Suppressor macrophage (primary cell): ENCODE results near the gene XPO4.
A peak's percentile ranks its signal among the peaks of the same experiment; 100 is the strongest.
"Not testable (repeated sequence)": the region's sequence is repeated elsewhere in the genome, so short reads cannot be mapped to it uniquely, and the experiment has no call there.

ENCODE experiments used
- DNase-seq, 4 experiments: peaks; one replicate each; pipeline ENCODE4 v3.0.0-alpha.2; 2020 to 2022
- total RNA-seq, 17 experiments: gene quantifications; one replicate each; lab custom pipeline; 2026; ENCODE audit warnings: mixed read lengths in 6 of 17, inconsistent platforms in 3 of 17; lab: John Stamatoyannopoulos, UW

XPO4 gene
- 19.6 to 87.8 (median 56.5) reads per million in 17 experiments for total RNA-seq

GRCh38 chr13:20902438-20903163 is at the start of gene XPO4:
XPO4 (minus strand) TSS chr13:20902746; CDS start chr13:20902738, 8 bp downstream.
- DNase-seq = peak; percentile 89 to 95 (median 93)

GRCh38 chr13:20948001-20948400 is 45.5 kb upstream of the XPO4 start:
- DNase-seq = not testable (repeated sequence)

- DNase-seq = peak; percentile 79 to 87 (median 84)
These were observed 43.4 kb upstream of the XPO4 start for GRCh38 chr13:20945952-20946383.

DNA sequence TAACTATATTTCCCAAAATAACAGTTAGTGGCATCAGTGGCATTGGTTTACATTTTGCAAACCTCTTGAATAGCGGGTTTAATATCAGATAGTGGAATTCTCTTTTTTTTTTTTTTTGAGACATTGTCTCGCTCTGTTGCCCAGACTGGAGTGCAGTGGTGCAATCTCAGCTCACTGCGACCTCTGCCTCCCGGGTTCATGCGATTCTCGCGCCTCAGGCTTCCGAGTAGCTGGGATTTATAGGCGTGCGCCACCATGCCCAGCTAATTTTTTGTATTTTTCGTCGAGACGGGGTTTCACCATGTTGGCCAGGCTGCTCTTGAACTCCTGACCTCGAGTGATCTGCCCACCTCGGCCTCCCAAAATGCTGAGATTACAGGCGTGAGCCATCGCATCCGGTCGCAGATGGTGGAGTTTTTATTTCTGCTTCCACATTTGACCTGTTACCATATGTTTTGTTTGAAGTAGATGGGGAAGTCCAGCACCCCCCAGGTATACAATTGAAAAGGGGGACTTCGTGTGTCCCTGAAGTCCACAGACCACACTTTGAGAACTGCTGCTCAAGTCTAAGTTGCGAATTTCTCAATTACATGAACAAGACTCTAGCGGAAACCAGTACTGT is 40.5 kb upstream of the XPO4 start:
- DNase-seq = no peak

GRCh38 chr13:20940511-20940910 is 38.0 kb upstream of the XPO4 start:
- DNase-seq = not testable (repeated sequence)

- DNase-seq = no peak
These were observed 37.5 kb upstream of the XPO4 start for GRCh38 chr13:20940083-20940482.

GRCh38 chr13:20939662-20940061 is 37.1 kb upstream of the XPO4 start:
- no peak for DNase-seq

DNA sequence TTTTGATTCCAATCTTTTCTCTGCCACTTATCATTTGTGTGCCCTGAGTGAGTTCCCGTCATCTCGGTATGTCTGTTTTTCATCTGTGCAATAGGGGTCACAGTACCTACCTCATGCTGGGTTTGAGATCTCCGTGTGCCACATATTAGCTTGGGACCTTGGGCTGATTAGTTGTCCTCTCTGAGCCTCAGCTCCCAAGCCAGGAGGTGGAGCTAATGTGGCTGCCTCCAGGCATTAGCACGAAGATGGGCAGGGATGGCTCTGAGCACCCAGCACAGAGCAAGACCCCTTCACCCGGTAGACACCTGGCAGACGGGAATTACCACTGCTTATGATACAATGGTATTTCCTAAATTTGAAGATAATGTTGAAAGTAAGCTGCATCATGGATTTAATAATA is 35.8 kb upstream of the XPO4 start:
- no peak for DNase-seq

- DNase-seq = peak in 1 of 4 experiments; percentile 8
These were observed 25.2 kb upstream of the XPO4 start for GRCh38 chr13:20927596-20928257.

DNA sequence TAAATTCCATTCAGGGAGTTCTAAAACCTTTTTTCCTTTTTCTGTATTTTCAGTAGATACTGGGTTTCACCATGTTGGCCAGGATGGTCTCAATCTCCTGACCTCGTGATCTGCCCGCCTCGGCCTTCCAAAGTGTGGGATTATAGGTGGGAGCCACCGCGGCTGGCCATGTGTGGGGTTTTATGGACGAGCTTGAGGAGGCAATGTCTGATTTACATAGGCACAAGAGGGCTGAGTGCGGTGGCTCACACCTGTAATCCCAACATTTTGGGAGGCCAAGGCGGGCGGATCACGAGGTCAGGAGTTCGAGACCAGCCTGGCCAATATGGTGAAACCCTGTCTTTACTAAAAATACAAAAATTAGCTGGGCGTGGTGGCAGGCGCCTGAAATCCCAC is 22.8 kb upstream of the XPO4 start:
- not testable (repeated sequence) for DNase-seq

- DNase-seq = peak; percentile 76 to 90 (median 82)
These were observed 22.3 kb upstream of the XPO4 start for GRCh38 chr13:20924758-20925394.

DNA sequence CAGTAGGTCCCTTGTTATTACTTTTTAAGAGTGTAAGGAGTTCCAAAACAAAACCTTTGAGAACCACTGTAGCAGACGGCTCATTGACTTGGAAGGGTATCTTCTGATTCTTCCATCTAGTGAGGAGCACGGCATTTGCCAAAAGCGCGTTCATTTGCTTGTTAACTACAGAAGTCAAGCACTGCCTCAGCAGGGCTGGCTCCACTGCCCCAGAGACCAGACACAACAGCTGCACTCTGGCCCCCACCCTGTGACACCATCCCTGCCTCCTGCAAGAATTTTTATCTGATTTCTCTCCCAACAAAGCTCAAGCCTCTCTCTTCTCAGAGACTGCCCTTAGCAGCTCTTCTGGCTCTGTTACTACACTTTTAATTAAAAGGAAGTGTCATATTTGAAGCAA is 20.7 kb upstream of the XPO4 start:
- DNase-seq = no peak

DNA sequence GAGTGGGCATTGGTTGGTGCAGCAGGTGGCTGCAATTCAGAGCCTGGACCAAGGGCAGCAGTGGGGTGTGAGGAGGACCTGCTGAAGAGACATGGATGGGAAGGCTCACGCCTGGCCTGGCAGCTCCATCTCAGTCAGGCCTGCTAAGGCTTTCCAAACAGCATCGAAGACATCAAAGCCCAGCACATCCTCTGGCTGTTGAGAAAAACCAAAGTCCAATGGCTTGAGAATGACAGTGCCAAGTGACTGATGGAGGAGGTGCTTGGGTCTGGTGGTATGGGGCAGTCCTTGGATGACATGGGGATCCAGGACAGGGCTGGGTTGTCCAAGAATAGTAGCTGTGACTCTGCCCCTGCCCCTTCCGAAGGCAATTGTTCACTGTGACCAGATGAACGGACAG is 19.0 kb upstream of the XPO4 start:
- no peak for DNase-seq

GRCh38 chr13:20915676-20916075 is 13.1 kb upstream of the XPO4 start:
- not testable (repeated sequence) for DNase-seq

DNA sequence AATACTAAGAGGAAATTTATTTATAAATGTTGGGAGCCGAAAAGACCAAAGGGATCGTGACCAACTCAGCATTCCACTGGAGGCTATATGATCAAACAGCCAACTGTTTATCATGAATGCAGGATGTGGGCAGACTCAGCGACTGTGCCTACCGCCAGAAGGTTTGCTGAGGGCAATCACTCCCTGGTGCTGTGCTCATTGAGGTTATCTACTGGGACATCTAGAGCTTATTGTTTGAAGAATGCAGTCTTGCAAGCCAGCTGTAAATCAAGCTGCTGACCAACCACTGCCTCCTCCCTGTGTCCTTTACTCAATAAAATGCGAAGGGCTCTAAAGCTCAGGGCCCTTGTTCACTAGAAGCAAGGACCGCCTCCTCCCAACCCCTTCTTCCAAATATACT is 8.5 kb upstream of the XPO4 start:
- DNase-seq = no peak

DNA sequence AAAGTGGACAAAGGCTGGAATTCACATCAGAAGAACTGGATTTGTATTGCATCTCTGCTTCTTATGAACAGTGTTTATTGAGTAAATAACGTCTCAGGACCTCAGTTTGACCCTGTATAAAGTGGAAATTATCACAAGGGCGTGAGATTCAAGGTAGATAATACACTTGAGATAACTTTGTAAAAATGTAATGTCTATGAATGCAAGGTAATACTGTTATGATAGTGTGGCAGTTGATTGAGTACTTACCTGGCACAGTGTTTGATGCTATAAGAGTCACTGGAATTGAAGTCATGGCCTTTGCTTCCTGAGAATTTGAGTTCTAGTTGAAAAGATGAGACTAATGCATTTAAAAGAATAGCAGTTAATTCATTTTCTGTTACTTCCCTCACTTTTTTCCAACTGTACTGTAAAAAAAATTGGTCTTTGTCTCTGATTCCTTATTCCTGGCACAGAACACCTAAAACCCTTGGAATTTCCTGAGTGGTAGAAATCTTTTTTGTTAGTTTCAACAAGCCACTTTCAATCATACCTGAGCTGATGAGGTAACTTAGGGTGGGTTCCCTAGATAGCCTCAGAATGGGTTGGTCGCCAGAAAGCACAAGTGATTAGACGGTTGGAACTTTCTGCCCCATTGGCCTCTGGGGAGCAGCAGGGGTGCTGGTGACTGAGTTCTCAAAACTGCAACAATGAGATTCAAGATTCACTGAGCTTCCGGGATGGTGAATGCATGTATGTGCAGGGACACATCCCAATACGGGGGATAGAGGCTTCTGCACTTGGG is 6.4 kb upstream of the XPO4 start:
- DNase-seq = no peak

GRCh38 chr13:20904908-20905307 is 2.4 kb upstream of the XPO4 start:
- DNase-seq = no peak

- no peak for DNase-seq
These were observed 574 bp upstream of the XPO4 start for GRCh38 chr13:20903164-20903475.

DNA sequence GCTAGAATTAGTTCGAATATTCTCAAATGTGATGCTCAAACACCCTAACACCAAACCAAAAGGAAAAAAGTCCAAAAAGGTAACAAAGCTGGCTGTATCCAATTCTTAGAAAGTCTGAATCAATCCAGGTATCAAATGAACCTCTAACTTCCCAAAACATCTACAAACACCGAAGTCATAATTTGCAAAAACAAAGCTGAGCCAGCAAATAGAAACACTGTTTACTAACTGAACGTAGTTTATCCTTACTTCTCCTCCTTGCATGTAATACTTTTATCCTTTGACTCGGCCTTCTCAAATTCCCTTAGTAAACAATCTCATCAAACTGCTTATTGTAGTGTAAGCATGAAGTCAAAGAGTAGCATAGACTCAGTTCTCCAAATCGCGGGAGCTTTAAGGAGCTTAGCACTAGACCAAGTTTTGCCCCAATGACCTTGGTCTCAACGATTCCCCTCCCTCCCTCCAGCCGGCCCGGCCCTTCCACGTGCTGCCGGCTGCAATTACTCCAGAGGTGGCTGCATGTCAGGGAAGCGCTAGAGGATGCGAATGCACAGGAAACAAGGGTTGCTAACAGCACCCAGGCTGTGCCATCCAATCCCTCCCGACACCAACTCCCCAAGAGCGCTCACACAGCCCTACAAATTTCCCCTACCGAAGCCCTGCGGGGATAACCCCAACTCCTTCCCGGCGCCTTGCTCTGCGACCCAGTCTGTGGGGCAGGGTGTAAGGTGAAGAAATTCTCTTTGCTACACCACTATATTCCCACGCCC is 693 bp downstream of the XPO4 start:
- DNase-seq = peak; percentile 64 to 74 (median 65)

GRCh38 chr13:20894245-20894644 is 8.3 kb downstream of the XPO4 start:
- no peak for DNase-seq

- no peak for DNase-seq
These were observed 10.8 kb downstream of the XPO4 start for GRCh38 chr13:20891768-20892167.

- no peak for DNase-seq
These were observed 11.5 kb downstream of the XPO4 start for GRCh38 chr13:20891034-20891433.
